NCI-H187 treated with DMSO at 0.1 percent for 48 hours (cell line): ENCODE results near the gene ETS2.
"Not testable (repeated sequence)": the region's sequence is repeated elsewhere in the genome, so short reads cannot be mapped to it uniquely, and the experiment has no call there.

Experiments used
- DNase-seq: peaks from one replicate; lab custom pipeline; 2025; lab: John Stamatoyannopoulos, UW

Gene ETS2

DNA sequence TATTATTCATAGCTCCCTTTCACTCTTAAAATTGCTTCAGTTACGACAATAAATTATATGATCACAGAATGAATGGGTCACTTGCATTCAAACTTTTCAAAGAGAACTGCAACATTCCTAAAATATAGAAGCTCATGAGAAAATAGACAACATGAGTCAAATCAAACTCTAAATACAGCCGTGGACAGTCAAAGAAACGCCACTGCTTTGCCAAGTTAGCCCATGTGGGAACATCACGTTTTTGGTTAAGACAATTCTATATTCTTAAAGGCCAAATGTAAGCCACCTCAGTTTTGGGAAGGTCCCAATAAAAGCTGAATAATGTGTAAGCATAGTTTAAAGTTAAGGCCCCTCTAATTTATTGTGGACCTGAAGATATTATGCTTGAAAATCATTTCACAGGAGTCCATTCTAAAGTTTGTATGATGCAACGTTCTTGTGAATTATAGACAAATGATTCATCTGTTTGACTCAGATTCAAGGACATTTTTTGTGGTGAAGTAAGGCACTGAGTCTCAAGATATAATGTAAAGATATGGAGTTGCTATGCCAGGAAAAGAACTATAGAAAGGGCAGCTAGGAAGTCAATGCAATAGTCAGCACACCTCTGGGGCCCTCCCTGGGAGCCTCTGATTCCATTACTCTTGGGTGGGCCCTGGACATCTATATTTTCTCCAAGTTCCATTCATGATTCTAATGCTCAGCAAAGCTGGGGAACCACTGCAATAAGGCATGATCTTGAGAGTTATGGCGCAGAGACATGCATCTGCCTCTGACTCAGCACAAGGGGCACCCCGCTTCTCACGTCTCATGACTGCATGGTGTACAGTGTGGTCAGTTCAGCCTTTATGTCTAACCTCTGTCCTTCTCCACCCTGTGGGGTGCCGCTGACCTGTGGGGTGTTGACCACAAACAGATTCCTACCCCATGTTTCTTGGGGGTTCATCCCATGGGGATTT lies 33.9 kb downstream of the ETS2 start:
- no peak for DNase-seq

GRCh38 chr21:38840456-38841300 lies 34.9 kb downstream of the ETS2 start:
- DNase-seq, result no peak

DNA sequence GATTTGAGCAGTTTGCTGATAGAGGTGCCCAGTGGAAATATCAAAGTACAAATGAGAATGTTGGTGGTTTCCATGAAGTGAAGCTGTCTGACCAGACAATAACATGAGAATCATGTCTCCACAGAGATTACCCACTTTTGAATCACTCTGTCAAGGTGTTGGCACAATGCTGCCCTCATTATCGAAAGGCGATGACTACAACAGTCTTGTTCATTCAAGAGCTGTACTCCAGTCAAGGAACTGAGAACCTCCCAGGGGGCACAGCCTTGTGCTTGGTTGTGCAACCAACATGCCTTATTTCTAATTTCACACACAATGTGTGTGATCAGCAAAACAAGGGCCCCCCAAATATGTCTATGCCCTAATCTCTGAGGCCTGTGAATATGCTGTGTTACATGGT lies 35.7 kb downstream of the ETS2 start:
- DNase-seq, result no peak

GRCh38 chr21:38842079-38842478 lies 36.4 kb downstream of the ETS2 start:
- DNase-seq, result no peak

DNA sequence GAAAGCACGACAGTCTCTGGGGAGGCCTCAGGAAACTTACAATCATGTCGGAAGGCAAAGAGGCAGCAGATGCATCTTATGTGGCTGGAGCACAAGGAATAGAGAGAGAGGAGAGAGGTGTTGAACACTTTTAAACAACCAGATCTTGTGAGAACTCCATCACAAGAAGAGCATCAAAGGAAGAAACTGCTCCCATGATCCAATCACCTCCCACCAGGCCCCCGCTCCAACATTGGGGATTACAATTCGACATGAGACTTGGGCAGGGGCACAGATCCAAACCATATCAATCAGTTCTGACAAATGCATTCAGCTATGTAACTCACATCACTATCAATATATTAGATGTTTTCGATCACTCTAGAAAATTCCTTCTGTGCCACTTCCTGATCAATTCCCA lies 37.6 kb downstream of the ETS2 start:
- no peak for DNase-seq

DNA sequence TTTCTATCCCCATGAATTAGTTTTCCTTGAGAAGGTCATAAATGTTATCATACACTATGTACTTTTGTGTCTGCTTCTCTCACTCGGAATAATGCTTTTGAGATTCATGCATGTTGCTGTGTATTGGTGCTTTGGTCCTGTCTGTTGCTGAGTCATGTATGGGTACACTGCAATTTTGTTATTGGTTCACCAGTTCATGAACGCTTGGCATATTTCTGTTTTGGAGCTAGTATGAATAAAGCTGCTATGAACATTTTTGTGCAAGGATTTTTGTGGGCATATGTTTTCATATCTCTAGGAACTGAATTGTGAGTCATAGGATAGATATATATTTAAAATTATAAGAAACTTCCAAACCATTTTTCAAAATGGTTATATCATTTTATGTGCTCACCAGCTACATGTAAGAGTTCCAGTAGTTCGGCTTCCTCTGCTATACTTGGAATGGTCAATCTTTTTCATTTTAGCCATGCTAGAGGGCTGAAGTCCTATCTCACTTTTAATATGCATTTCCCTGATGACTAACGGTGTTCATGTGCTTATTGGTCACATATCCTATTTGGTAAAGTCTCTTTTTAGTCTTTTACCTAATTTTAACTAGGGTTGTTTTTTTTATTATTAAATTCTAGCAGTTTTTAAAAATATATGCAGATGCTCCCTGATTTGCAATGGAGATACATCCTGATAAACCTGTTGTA lies 38.2 kb downstream of the ETS2 start:
- DNase-seq, result no peak

DNA sequence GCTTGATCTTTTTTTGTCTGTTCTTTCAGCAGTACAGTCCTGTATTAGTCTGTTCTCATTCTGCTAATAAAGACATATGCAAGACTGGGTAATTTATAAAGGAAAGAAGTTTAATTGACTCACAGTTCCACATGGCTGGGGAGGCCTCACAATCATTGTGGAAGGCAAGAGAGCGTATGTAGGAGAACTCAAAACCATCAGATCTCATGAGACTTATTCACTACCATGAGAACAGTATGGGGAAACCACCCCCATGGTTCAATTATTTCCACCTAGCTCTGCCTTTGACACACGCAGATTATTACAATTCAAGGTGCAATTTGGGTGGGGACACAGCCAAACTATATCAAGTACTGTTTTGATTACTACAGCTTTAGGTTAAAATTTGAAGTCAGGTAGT lies 39.6 kb downstream of the ETS2 start:
- not testable (repeated sequence) for DNase-seq

DNA sequence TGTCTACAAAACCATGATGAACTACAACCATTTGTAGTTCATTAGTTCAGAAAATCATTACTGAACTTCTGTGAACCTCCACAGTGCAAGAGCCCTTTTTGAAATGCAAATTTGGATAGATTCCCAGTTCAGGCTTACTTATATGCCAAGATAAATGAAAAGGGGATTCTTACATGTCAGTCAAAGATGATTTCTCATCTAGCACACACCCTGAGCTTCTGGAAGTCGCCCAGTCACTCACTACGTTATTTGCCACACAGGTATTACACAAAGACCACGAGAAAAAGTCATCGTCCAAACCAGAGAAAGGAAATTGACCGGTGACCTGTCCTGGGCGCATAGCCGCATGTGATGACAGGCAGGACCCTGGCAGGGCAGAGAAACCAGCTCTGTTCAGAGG lies 41.8 kb downstream of the ETS2 start:
- DNase-seq, result no peak

- no peak for DNase-seq
Observed at GRCh38 chr21:38848187-38848609, 42.5 kb downstream of the ETS2 start.

DNA sequence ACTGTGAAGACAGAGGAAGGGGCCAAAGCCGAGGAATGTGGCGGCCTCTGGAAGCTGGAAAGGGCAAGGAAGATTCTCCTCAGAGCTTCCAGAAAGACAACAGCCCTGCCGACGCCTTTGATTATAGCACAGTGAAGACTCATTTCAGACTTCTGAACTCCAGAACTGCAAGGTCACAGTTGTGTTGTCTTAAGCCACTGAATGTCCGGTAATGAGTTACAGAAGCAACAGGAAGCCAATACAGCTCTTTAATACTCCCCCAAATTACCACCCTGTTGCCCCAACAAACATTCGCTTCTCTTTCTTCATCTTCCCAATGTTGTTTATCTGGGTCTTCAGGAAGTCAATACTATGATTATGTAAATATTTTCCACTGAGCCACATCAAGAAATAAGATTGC lies 44.0 kb downstream of the ETS2 start:
- no peak for DNase-seq

DNA sequence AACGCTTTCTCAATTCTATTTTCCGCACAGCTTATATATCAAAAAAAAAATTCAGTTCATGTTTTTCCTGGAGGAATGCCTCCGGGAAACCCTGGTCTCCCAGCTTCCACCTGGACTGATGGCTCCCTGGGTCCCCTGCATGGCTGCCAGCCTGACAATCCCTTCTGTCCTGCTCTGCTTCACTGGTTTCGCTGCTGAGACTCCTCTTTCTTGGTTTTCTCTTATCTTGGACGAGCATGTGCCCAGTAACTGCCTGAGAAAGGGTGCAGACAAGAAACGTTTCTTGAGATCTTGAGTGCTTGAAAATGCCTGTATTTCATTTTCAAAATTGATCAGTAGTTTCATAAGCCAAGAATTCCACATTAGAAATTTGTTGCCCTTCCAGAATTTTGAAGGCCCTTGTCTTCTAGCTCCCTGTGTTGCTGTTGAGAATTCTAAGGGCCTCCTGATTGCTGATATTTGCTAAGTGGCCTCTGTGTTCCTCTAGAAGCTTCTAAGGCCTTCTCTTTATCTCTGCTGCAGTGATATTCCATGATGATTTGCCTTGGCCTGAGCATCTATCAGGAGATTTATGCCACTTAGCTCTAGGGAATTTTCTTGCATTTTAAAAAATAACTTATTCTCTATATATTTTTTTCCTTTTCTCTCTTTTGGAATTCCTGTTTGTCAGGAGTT lies 44.7 kb downstream of the ETS2 start:
- no peak for DNase-seq

GRCh38 chr21:38851101-38851500 lies 45.4 kb downstream of the ETS2 start:
- no peak for DNase-seq

DNA sequence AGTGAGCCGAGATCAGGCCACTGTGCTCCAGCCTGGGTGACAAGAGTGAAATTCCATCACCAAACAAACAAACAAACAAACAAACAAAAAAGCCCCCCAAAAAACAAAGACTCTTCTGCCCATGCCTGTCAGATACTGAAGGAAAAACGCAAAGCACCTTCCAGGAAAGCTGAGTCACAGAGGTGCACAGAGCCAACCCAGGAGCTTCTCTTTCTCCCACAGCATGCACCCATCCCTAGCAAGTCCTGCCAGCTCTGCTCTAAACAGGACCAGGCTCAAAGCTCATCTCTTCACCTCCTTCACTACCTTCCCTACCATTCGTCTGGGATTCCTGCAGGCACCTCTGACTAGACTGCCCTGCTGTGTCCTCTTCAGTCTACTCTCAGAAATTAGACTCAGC lies 46.5 kb downstream of the ETS2 start:
- DNase-seq, result no peak

GRCh38 chr21:38852708-38853107 lies 47.0 kb downstream of the ETS2 start:
- DNase-seq, result no peak

DNA sequence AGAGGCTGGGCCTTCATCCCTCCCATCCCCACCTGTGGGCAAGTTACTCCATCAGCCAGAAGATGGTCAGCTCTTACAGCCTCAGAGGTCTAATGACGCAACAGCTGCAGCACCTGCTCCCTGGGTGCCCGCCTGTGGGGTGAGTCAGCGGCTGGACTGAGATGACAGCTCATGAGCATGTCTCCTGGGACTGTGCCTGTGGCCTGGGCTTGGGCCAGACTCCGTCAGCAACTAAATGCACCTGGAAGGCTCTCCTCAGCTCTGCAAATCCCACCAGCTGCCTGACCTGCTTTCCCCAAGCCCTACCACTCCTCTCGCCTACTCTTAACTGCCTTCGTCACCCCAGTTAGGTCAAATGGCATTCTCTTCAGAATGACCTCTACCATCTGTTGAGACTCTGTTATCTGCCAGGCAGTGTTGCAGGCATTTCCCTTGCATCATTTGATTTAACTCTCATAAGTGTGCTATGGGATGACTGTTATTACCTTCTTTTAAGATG lies 47.7 kb downstream of the ETS2 start:
- DNase-seq, result no peak

DNA sequence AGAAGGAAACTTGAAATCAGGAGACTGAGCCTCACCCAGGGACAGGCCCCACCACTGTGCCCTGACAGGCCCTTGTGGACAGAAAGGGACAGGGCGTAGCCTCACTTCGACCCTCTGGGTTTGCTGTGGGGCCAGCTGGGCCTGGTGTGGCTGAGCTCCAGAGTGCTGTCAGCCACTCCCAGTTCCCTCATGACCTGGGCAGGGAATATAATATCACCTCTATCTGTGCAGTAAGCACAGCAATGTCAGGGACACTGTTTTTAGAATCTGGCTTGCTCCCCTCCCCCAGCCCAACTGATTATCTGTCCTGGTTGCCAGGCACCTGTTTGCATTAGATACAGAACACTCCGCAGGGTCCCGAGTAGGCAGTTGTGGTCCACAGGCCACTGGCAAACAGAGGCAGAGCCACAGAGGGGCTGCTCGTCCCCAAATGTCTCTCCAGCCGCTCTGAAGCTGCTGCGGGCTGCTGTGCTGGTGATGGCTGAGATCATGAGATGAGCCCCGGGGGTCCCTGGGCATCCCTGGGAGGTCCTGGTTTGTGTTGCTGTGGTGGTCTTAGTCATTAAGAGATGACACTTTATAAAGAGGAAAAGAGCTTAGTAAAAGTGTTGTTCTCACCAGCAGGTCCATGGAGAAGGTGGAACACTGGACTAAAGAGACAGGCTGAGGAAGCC lies 51.6 kb downstream of the ETS2 start:
- DNase-seq, result no peak

DNA sequence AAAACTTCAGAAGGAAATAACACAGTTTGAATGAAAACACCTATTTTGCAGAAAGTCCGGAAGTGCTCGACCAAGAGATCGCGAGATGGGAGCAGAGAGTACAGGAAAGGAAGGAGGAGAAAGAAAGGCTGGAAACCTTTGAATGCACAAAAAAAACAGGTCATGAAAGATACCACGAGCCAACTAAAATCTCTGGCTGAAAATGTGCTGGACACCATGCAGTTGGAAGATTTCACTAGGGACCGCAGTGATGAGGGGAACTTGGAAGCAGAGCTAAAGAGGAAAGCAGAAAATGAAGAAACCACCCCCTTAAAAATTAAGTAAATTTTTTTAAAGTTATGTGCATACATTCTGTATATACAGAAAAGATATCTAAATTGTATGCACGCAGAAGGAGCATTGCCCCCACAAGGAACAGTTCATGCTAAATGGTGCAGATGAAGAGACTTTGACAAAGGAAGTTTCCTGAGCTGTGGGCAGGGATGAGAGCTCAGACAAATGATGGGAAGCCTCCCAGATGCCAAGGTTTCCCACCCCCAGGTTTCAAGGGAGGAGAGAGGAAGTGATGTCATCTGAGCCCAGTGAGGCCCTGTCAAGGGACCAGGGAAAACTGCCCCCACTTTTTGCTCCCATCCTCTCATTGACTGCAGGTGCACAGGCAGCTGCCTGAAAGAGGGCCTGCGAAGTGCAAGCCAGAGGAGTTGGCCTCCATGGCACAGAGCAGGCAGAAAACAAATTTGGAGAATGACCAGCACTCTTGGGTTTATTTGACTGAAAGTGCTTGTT lies 52.5 kb downstream of the ETS2 start:
- DNase-seq, result no peak

- DNase-seq, result no peak
Observed at GRCh38 chr21:38858812-38859205, 53.1 kb downstream of the ETS2 start.

- DNase-seq, result no peak
Observed at GRCh38 chr21:38859852-38860251, 54.1 kb downstream of the ETS2 start.

DNA sequence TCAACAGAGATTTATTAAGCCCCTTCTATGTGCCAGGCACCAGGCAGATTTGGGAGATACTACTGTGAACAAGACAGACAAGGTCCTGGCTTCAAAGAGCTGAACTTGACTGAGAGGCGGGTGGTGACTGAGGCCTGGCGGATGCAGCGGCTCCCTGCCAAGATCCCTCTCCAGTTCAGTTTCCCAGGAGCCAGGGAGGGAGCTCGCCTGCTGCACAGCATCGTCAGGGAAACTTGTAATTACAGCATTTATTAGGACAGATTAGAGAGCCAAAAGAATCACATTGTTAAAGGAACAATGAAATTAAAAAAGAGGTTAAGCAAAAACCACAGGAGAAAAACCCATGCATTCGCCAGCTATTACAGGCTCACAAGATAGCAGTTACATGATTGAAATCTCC lies 55.3 kb downstream of the ETS2 start:
- no peak for DNase-seq
